A673 (cell line): ENCODE results near the gene HIVEP1.

Experiments used
- EZH2 ChIP-seq: fragments of 200-600 bp; sonication (generic); IDR thresholded peaks from 2 replicates; pipeline ENCODE4 v1.6.1; 2017; ENCODE audit warnings: borderline replicate concordance, low read depth, mild to moderate bottlenecking, mixed read lengths, antibody characterized with exemption, low read length; ENCODE audit not compliant: poor library complexity, severe bottlenecking
- TF ChIP-seq, protein P1 (sequence below): fragments of 300-800, 200-600 bp; sonication (generic); conservative IDR thresholded peaks from 2 replicates; pipeline ENCODE4 v1.5.1; 2017; ENCODE audit warnings: low read depth, mild to moderate bottlenecking, antibody characterized with exemption, low read length, moderate library complexity, mixed read lengths

DNA sequence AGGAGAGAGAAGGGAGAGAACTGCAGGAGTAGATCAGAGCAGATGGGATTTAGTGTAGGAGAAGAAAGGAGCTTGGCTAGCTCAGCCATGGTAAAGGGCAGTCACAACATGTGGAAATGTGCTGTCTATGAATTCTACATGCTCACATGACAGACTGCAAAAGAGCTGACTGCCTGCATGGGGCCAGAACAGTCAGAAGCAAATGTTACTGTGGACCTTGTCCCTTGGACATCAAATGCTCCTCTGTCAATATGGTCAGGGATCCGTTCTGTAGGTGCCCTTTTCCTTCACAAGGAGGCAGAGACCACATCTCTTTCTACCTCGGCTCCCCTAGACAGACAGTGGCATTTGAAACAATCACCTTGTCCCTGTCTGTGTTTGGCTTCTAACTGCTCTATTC lies 46.6 kb upstream of the HIVEP1 start:
- TF ChIP-seq, protein P1, sequence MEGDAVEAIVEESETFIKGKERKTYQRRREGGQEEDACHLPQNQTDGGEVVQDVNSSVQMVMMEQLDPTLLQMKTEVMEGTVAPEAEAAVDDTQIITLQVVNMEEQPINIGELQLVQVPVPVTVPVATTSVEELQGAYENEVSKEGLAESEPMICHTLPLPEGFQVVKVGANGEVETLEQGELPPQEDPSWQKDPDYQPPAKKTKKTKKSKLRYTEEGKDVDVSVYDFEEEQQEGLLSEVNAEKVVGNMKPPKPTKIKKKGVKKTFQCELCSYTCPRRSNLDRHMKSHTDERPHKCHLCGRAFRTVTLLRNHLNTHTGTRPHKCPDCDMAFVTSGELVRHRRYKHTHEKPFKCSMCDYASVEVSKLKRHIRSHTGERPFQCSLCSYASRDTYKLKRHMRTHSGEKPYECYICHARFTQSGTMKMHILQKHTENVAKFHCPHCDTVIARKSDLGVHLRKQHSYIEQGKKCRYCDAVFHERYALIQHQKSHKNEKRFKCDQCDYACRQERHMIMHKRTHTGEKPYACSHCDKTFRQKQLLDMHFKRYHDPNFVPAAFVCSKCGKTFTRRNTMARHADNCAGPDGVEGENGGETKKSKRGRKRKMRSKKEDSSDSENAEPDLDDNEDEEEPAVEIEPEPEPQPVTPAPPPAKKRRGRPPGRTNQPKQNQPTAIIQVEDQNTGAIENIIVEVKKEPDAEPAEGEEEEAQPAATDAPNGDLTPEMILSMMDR: no peak
- no peak for TF ChIP-seq EZH2
